ENCODE measurements around the gene KRT33B. TPM values are rescaled to one million over a fixed set of nuclear protein-coding genes. Genes with fewer than 3 reads are reported as not detected.

KRT33B gene
- total and polyA plus RNA-seq, 10 of the 15 experiments (the other 5 are each of a cell fraction or from before 2014, with no cell fraction given): not detected

DNA sequence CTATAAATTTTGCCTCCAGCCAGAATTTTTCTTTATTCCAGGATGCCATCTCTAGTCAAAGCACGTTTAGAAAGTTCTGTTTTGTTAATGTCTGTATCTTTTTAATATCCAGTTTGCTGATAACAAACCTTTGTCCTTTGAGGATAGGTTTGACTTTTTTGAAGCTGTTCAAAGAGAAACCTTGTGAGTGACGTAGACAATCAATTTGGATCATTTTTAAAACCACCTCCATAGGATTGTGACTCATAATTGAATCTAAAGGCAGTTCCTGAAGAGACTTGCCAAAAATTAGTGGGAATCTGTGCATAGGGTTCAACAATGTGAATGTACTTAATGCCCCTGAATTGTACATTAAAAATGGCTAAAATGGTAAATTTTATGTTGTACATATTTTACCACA is 21.9 kb upstream of the KRT33B start:
- SMC1A ChIA-PET (ENCODE audit: uncharacterized antibody, unreplicated experiment): interaction anchor here (0.8 to 1.5 kb wide), 4 partner anchors 9 to 439 kb away, joined by 3 read pairs; partner anchors contain the start of gene KRT34
- H3K27ac ChIP-seq (ENCODE audit: control insufficient read depth, insufficient read depth): no peak overlapping the region
- no peak overlapping the region for H3K9ac ChIP-seq (ENCODE audit: control insufficient read depth, insufficient read depth, low read length)
- H3K36me3 ChIP-seq (ENCODE audit: control insufficient read depth in 2 of 2, insufficient read depth in 2 of 2, low read length in 1 of 2): no peaks in the 10 kb centered on the region
- FAIRE-seq (no peak), DNase-seq (ENCODE audit: low read depth, low spot score) (no peak), ATAC-seq (no peak)
- no peak overlapping the region for H3K4me3 ChIP-seq
- CTCF ChIA-PET: interaction anchor here (1.2 kb wide), 1 partner anchor 69 kb away, joined by 3 read pairs; no protein-coding TSS in a partner anchor
- no peaks in the 10 kb centered on the region for H3K4me1 ChIP-seq (ENCODE audit: control insufficient read depth, insufficient read depth, low read length)
- no peak overlapping the region for H3K4me2 ChIP-seq (ENCODE audit: control insufficient read depth, insufficient read depth)
- H4K20me1 ChIP-seq (ENCODE audit: control insufficient read depth, insufficient read depth): no peaks in the 10 kb centered on the region
- RAD21 ChIA-PET (ENCODE audit: unreplicated experiment): no interaction called here
- H2AFZ ChIP-seq (ENCODE audit: control insufficient read depth, low read depth, low read length): no peak overlapping the region
- H3K9me3 ChIP-seq (replicated peaks; ENCODE audit: control insufficient read depth, insufficient read depth, low read length): no peaks in the 10 kb centered on the region; the same call in 2 of the 3 replicates
- in situ Hi-C loops (cut with MboI) (no loop called here), intact Hi-C loops (cut with micrococcal nuclease; ENCODE audit: unreplicated experiment) (no loop called here)
- POLR2A ChIA-PET: no interaction called here
- no peaks in the 10 kb centered on the region for H3K79me2 ChIP-seq (ENCODE audit: control insufficient read depth, insufficient read depth, low read length)
- TF ChIP-seq, protein P1, sequence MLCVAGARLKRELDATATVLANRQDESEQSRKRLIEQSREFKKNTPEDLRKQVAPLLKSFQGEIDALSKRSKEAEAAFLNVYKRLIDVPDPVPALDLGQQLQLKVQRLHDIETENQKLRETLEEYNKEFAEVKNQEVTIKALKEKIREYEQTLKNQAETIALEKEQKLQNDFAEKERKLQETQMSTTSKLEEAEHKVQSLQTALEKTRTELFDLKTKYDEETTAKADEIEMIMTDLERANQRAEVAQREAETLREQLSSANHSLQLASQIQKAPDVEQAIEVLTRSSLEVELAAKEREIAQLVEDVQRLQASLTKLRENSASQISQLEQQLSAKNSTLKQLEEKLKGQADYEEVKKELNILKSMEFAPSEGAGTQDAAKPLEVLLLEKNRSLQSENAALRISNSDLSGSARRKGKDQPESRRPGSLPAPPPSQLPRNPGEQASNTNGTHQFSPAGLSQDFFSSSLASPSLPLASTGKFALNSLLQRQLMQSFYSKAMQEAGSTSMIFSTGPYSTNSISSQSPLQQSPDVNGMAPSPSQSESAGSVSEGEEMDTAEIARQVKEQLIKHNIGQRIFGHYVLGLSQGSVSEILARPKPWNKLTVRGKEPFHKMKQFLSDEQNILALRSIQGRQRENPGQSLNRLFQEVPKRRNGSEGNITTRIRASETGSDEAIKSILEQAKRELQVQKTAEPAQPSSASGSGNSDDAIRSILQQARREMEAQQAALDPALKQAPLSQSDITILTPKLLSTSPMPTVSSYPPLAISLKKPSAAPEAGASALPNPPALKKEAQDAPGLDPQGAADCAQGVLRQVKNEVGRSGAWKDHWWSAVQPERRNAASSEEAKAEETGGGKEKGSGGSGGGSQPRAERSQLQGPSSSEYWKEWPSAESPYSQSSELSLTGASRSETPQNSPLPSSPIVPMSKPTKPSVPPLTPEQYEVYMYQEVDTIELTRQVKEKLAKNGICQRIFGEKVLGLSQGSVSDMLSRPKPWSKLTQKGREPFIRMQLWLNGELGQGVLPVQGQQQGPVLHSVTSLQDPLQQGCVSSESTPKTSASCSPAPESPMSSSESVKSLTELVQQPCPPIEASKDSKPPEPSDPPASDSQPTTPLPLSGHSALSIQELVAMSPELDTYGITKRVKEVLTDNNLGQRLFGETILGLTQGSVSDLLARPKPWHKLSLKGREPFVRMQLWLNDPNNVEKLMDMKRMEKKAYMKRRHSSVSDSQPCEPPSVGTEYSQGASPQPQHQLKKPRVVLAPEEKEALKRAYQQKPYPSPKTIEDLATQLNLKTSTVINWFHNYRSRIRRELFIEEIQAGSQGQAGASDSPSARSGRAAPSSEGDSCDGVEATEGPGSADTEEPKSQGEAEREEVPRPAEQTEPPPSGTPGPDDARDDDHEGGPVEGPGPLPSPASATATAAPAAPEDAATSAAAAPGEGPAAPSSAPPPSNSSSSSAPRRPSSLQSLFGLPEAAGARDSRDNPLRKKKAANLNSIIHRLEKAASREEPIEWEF (IDR thresholded peaks at IDR 0.05; ENCODE audit: insufficient replicate concordance, low read depth, low read length): no peak
- TF ChIP-seq NFYA (IDR thresholded peaks at IDR 0.05; ENCODE audit: borderline replicate concordance, low read depth, low read length): no peak
- TF ChIP-seq, protein P2, sequence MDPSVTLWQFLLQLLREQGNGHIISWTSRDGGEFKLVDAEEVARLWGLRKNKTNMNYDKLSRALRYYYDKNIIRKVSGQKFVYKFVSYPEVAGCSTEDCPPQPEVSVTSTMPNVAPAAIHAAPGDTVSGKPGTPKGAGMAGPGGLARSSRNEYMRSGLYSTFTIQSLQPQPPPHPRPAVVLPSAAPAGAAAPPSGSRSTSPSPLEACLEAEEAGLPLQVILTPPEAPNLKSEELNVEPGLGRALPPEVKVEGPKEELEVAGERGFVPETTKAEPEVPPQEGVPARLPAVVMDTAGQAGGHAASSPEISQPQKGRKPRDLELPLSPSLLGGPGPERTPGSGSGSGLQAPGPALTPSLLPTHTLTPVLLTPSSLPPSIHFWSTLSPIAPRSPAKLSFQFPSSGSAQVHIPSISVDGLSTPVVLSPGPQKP (IDR thresholded peaks at IDR 0.05; ENCODE audit: low read depth, low read length): no peak
- no peak for TF ChIP-seq MYB (IDR thresholded peaks at IDR 0.05; ENCODE audit: borderline replicate concordance, low read depth, low read length)
- TF ChIP-seq SREBF1 (IDR thresholded peaks at IDR 0.05; ENCODE audit: low read length): no peak
- TF ChIP-seq, protein P3, sequence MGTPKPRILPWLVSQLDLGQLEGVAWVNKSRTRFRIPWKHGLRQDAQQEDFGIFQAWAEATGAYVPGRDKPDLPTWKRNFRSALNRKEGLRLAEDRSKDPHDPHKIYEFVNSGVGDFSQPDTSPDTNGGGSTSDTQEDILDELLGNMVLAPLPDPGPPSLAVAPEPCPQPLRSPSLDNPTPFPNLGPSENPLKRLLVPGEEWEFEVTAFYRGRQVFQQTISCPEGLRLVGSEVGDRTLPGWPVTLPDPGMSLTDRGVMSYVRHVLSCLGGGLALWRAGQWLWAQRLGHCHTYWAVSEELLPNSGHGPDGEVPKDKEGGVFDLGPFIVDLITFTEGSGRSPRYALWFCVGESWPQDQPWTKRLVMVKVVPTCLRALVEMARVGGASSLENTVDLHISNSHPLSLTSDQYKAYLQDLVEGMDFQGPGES (IDR thresholded peaks at IDR 0.05): no peak
- no peak for TF ChIP-seq ZSCAN29 (IDR thresholded peaks at IDR 0.05)
- no peak for TF ChIP-seq MXI1 (IDR thresholded peaks at IDR 0.05; ENCODE audit: low read depth, low read length)
- no peak for TF ChIP-seq CBFB (IDR thresholded peaks at IDR 0.05; ENCODE audit: low read depth)
- TF ChIP-seq EED (IDR thresholded peaks at IDR 0.05; ENCODE audit: low read depth): no peak
- no peak for TF ChIP-seq CHD4 (IDR thresholded peaks at IDR 0.05)
- TF ChIP-seq, protein P4, sequence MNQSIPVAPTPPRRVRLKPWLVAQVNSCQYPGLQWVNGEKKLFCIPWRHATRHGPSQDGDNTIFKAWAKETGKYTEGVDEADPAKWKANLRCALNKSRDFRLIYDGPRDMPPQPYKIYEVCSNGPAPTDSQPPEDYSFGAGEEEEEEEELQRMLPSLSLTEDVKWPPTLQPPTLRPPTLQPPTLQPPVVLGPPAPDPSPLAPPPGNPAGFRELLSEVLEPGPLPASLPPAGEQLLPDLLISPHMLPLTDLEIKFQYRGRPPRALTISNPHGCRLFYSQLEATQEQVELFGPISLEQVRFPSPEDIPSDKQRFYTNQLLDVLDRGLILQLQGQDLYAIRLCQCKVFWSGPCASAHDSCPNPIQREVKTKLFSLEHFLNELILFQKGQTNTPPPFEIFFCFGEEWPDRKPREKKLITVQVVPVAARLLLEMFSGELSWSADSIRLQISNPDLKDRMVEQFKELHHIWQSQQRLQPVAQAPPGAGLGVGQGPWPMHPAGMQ (IDR thresholded peaks at IDR 0.05; ENCODE audit: borderline replicate concordance): no peak
- no peak for TF ChIP-seq IKZF2 (IDR thresholded peaks at IDR 0.05)
- BruUV-seq (replicated peaks): no TSS peak
- peaks cover 0 to 2% of the 10 kb centered on the region in 2 experiments; a peak in 2 of 4 replicates for H3K27me3 ChIP-seq (replicated peaks in 1 of 2; ENCODE audit: control insufficient read depth in 2 of 2, insufficient read depth in 2 of 2, low read length in 1 of 2)
- WGBS (ENCODE audit: insufficient coverage, insufficient replicate concordance, low lambda C conversion rate, missing lambda C conversion rate): 0% methylated on average over 2 of the region's 2 CpGs

All from GM12878 (cell line).